Suprapubic skin (tissue), 4 donors: ENCODE data around the gene TRIM8. TPM values are rescaled to one million over a fixed set of nuclear protein-coding genes. Genes with fewer than 3 reads are reported as not detected.
A peak's percentile ranks its signal among the peaks of the same experiment; 100 is the strongest.

Source experiments
- DNase-seq, 2 donors: peaks; one replicate each; pipeline ENCODE4 v3.0.0-alpha.2; 2019; ENCODE audit warnings: low spot score in 2 of 2
- H3K27ac ChIP-seq: fragments of 200-600 bp; sonication (generic); one replicate; pipeline ENCODE4 v1.5.1; 2019
- H3K27me3 ChIP-seq: fragments of 200-600 bp; sonication (generic); one replicate; pipeline ENCODE4 v1.5.1; 2019
- H3K36me3 ChIP-seq: fragments of 200-600 bp; sonication (generic); one replicate; pipeline ENCODE4 v1.5.1; 2019
- H3K4me1 ChIP-seq: fragments of 200-600 bp; sonication (generic); one replicate; pipeline ENCODE4 v1.5.1; 2019
- H3K4me3 ChIP-seq: fragments of 200-600 bp; sonication (generic); one replicate; pipeline ENCODE4 v1.5.1; 2019; ENCODE audit warnings: mild to moderate bottlenecking
- H3K9me3 ChIP-seq: fragments of 200-600 bp; sonication (generic); one replicate; pipeline ENCODE4 v1.5.1; 2019
- EP300 ChIP-seq: sonication (generic); formaldehyde crosslinking; IDR thresholded peaks from one replicate; pipeline ENCODE4 v1.6.1; 2017; ENCODE audit warnings: antibody characterized with exemption
- POLR2A ChIP-seq, 2 donors: fragments of 450-650 bp; IDR thresholded peaks; one replicate each; pipeline ENCODE4 v1.6.1; 2017; ENCODE audit warnings: antibody characterized with exemption in 2 of 2, mild to moderate bottlenecking in 2 of 2, moderate library complexity in 2 of 2
- POLR2AphosphoS5 ChIP-seq, 3 donors: sonication (generic); formaldehyde crosslinking; IDR thresholded peaks; one replicate each; pipeline ENCODE4 v1.6.1; 2017; ENCODE audit warnings: antibody characterized with exemption in 3 of 3
- WGBS: methylation state at CpG from one replicate; pipeline ENCODE4 v1.1.5; 2018; 5-methylcytosine and 5-hydroxymethylcytosine counted together
- total RNA-seq, 4 donors: library from RNA; depleted of rRNA; stranded (reverse); fragments of >200 nt; gene quantifications; one replicate each; pipeline ENCODE4 v1.1.0, GENCODE V29; 2016
- TF ChIP-seq, protein P1 (sequence below), 2 donors: fragments of 200-600 bp in 1 of 2; fragments of 450-650 bp in 1 of 2; sonication (generic) in 1 of 2; IDR thresholded peaks; one replicate each; pipeline ENCODE4 v1.5.1; 2016 to 2019; ENCODE audit warnings: antibody characterized with exemption in 2 of 2, mild to moderate bottlenecking in 1 of 2, moderate library complexity in 1 of 2

TRIM8 gene
- total RNA-seq, 4 donors from 2014 or later: 73.1 to 113 (median 96.1) TPM

DNA sequence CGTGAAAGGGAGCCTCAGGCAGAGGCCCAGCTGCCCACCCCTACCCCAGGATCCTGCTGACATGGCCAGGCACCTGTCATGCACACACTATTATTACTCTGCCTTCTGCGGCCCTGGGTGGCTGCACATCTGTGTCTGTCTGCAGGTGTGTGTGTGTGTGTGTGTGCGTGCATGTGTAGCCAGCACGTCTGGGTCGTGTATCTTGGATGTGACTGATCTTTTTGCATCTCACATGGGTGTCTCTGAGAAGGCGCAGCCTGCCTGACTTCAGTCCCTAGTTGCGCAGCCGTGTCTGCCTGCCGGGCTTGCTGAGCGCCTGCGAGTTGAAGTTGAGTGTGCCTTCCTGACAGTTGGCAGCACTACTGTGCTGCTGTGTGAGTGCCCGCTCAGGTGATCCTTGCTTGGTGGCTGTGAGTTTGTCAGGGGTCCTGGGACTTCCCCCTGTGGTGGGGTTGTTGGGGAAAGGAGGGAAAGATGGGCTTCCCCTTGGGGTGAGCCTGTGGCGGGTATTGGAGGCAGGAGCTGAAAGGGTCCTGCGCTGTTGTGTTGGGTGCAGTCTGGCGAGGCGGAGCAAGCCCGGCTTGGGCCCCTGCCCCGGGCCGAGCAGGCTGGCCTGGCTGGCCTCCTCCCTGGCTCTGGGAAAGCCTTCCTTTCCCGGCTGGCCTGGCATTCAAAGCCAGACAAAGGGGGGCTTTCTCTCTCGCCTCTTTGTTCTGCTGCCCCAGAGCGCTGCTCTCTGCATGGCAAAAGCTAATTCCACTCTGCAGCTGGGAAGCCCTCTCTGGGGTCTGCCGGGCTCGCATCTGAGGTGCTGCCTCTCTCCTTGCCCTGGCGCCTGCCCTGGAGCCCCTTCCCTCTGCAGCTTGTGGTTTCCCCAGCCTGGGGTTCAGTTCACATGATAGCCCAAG is 4.9 kb downstream of the TRIM8 start:
- Histone ChIP-seq H3K36me3 (peaks cover 22% of the 10 kb centered on the region), H3K4me1 (peaks cover 79% of the 10 kb centered on the region), H3K9me3 (no peaks in the 10 kb centered on the region), H3K27me3 (no peaks in the 10 kb centered on the region), H3K27ac (peak overlapping the region; percentile 54), H3K4me3 (peak overlapping the region; percentile 73)
- 27% methylated on average over 16 of the region's 25 CpGs for WGBS
- TF ChIP-seq, protein P1, sequence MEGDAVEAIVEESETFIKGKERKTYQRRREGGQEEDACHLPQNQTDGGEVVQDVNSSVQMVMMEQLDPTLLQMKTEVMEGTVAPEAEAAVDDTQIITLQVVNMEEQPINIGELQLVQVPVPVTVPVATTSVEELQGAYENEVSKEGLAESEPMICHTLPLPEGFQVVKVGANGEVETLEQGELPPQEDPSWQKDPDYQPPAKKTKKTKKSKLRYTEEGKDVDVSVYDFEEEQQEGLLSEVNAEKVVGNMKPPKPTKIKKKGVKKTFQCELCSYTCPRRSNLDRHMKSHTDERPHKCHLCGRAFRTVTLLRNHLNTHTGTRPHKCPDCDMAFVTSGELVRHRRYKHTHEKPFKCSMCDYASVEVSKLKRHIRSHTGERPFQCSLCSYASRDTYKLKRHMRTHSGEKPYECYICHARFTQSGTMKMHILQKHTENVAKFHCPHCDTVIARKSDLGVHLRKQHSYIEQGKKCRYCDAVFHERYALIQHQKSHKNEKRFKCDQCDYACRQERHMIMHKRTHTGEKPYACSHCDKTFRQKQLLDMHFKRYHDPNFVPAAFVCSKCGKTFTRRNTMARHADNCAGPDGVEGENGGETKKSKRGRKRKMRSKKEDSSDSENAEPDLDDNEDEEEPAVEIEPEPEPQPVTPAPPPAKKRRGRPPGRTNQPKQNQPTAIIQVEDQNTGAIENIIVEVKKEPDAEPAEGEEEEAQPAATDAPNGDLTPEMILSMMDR (IDR thresholded peaks at IDR 0.05): no peak
- TF ChIP-seq POLR2A (IDR thresholded peaks at IDR 0.05) (no peak), EP300 (no peak), POLR2AphosphoS5 (IDR thresholded peaks at IDR 0.05) (no peak)
- DNase-seq: no peak

DNA sequence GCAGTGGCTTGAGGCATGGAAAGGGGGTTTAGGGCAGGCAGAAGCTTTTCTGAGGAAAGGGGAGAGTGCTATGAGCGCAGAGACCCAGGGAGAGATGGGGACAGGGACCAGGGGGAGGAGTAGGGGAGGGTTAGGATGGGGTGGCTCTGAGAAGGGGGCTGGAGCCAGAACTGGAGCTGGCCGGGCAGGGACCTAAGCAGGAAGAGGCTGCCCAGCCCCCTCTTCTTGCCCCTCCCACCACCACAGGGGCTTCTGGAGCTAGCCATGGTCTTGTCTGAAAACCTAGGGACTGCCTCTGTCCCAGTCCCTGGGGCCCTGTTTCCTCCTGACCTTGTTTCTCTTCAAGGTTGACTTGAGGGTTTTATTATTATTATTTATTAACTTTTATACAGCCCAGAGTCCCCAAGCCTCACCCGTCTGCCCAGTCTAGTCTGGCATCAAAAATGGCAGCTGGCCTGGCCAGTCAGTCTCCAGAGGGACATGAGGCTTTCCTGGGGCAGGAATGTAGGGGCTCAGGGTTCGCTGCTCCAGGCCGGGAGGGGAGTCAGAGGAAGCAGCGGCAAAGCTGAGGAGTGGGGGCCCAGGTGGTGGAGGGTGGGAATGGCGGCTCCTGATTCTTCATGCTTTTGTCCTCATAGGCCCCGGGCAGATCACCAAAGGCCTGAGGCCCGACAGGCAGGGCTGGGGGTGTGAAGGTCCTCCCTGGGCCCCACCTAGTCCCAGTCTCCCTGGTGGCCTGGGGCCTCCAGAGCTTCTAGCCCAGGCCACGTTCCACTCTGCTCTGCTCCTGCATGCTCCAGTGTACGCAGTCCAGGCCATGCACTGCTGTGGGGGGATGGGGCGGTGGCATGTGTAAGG is 5.7 kb downstream of the TRIM8 start:
- DNase-seq: no peak
- peaks cover 74% of the 10 kb centered on the region for H3K4me1 ChIP-seq
- H3K36me3 ChIP-seq: peaks cover 30% of the 10 kb centered on the region
- no peaks in the 10 kb centered on the region for H3K9me3 ChIP-seq
- 58% methylated on average over 6 of the region's 12 CpGs for WGBS
- H3K4me3 ChIP-seq: peak overlapping the region; percentile 73
- TF ChIP-seq EP300 (no peak), POLR2A (IDR thresholded peaks at IDR 0.05) (no peak), POLR2AphosphoS5 (IDR thresholded peaks at IDR 0.05) (no peak)
- TF ChIP-seq, protein P1 (IDR thresholded peaks at IDR 0.05): no peak
- peak overlapping the region; percentile 54 for H3K27ac ChIP-seq
- H3K27me3 ChIP-seq: no peaks in the 10 kb centered on the region

DNA sequence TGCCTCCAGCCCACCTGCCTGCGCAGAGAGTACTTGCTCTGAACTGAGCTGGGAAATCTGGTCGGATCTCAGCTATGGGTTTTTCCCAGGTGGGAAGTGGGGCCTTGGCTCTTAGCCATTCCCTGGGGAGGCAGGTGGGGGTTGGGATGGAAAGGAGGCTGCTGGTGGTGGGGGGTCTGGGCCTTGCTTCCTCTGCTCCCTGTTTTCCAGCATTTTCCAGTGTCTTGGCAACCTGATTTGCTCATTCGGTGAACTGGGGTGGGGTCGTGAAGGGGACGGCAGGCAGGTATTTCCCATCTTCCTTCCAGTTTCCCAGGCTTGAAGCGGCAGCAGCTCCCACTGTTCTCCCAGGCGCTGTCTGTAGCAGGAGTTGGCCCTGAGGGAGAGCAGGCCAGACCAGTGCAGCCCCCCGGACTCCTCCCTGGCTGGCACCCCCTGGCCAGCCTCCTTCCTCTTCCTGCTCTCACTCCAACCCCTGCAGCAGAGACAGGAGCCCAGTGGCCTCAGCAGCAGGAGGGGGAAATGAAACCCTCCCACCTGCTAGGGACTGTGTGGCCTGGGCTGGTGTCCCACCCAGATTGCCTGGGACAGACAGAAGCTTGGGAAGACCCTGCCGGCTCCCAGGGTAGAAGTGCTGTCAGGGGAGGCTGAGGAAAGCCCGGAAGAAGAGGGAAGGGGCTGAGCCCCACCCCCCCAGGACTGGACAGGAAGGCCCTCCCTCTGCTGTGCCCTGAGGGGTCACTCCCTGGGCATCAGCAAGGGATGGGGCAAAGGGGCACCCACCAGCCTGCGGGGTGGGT is 6.6 kb downstream of the TRIM8 start:
- WGBS: 60% methylated on average over 11 of the region's 11 CpGs
- Histone ChIP-seq H3K4me1 (peaks cover 74% of the 10 kb centered on the region), H3K4me3 (peak overlapping the region; percentile 73), H3K27me3 (no peaks in the 10 kb centered on the region), H3K27ac (peak overlapping the region; percentile 21), H3K36me3 (peaks cover 38% of the 10 kb centered on the region), H3K9me3 (no peaks in the 10 kb centered on the region)
- TF ChIP-seq POLR2AphosphoS5 (IDR thresholded peaks at IDR 0.05) (no peak), POLR2A (IDR thresholded peaks at IDR 0.05) (no peak), EP300 (no peak)
- TF ChIP-seq, protein P1 (IDR thresholded peaks at IDR 0.05): no peak
- DNase-seq: no peak

DNA sequence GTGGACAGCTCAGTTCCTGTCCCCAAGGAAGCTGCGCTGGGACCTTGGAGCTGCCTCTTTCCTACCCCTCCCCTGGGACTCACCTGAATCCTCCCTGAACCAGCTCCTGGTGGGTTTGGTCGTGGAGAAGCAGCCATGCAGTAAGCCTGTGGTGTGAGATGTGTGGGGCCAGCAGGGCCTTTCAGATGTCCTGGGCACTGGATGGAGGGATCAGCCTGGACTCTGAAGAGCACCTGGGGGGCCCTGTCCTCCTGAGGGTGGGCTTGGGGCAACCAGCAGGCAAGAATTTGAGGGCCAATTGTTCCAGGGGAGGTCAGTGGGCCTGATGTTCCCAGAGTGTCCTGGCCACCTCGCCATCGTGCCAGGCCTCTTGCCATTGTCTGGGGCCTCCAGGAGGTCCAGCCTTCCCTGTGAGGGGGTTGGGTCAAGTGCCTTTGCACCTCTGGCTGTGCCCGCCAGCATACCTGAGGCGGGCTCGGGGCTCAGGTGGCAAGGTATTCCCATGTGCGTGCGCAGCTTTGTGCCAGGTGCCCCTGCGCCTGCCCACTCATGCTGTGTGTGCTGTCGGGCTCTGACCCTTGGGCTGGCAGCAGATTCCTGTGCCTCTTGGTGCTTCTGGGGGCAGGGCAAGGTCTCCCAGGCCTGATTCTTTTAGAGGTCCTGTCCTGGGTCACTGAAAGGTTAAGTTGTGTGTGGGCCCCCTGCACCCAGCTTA is 7.3 kb downstream of the TRIM8 start:
- DNase-seq: peak in 1 of 2 donors; percentile 45
- WGBS: 88% methylated on average over 1 of the region's 11 CpGs
- Histone ChIP-seq H3K27ac (no peak overlapping the region), H3K4me3 (no peak overlapping the region), H3K36me3 (peaks cover 46% of the 10 kb centered on the region), H3K4me1 (peaks cover 68% of the 10 kb centered on the region), H3K9me3 (no peaks in the 10 kb centered on the region), H3K27me3 (no peaks in the 10 kb centered on the region)
- TF ChIP-seq EP300: no peak
- TF ChIP-seq, protein P1 (IDR thresholded peaks at IDR 0.05): no peak
